Epithelial cell of proximal tubule (primary cell): ENCODE results near the gene PTPN2. TPM values are rescaled to one million over a fixed set of nuclear protein-coding genes. Genes with fewer than 3 reads are reported as not detected.

Source experiments
- DNase-seq: peaks from one replicate; pipeline ENCODE4 v3.0.0-alpha.2; 2011; ENCODE audit warnings: low read depth
- H3K4me3 ChIP-seq: 2 replicates; pipeline ENCODE4 v1.5.1; 2011; ENCODE audit warnings: low read depth, mild to moderate bottlenecking, low read length
- CTCF ChIP-seq: conservative IDR thresholded peaks from 2 replicates; pipeline ENCODE4 v1.5.1; 2012; ENCODE audit warnings: low read depth, mild to moderate bottlenecking, low read length
- total RNA-seq: library from RNA; depleted of rRNA; stranded (reverse); fragments of >200 nt; gene quantifications from 2 replicates; pipeline ENCODE4 v1.2.3, GENCODE V29; 2015

PTPN2 gene
- total RNA-seq, 1 donor from 2014 or later, result 54.0 TPM

DNA sequence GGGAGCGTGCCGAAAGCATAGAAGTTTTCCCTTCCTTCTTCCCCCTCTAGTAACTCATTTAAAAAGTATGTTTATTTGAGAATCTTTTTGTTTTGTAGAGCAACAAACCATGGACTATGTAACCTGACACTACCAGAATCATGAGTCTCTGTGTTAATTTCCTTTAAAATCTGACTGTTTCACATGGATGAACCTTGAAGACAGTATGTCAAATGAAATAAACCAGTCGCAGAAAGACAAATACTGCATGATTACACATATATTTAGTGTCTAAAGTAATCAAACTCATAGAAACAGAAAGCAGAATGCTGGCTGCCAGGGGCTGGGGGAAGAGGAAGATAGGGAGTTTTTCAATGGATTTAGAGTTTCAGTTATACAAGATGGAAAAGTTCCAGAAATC, 32.3 kb downstream of the PTPN2 start:
- no peak for TF ChIP-seq CTCF
- no peak for DNase-seq

GRCh38 chr18:12849548-12849947, 34.5 kb downstream of the PTPN2 start:
- no peak for DNase-seq
- no peak overlapping the region for H3K4me3 ChIP-seq
- no peak for TF ChIP-seq CTCF

More for the DNA sequence above, 32.3 kb downstream of the PTPN2 start:
- H3K4me3 ChIP-seq, result no peak overlapping the region

DNA sequence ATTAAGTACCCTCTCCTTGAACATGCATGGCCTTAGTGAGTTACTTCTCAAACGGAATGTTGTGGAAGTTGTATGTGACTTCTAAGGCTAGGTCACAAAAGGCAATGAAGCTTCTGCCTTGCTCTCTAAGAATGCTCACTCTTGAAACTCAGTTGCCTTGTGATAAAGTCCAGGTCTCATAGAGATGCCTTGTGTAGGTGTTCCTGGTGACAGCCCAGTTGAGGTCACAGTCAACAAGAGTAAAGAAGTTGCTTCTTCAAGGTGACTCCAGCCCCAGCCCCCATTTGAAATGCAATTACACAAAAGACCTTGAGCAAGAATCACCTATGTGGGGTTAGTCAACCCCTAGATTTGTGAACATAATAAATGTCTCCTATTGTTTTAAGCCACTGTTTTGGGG, 35.6 kb downstream of the PTPN2 start:
- no peak for TF ChIP-seq CTCF
- no peak for DNase-seq
- no peak overlapping the region for H3K4me3 ChIP-seq

DNA sequence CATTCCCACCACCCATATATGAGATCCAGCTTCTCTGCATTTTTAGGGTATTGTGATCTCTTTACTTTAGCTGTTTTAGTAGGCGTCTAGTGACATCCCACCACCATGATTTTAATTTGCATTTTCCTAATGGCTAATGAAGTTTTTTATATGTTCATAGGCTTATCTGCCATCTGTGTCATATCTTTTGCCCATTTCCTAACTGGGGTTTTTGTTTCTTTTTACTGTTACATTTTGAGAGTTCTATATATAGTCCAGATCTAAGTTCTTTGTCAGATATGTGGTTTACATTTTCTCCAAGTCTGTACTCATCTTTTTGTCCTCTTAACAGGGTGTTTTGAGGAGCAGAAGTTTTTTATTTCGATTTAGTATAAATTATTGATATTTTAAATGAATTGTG, 39.6 kb downstream of the PTPN2 start:
- no peak for DNase-seq
- no peak overlapping the region for H3K4me3 ChIP-seq
- no peak for TF ChIP-seq CTCF

GRCh38 chr18:12843420-12844350, 40.4 kb downstream of the PTPN2 start:
- H3K4me3 ChIP-seq, result no peak overlapping the region
- no peak for TF ChIP-seq CTCF
- DNase-seq, result no peak

- no peak for TF ChIP-seq CTCF
- no peak for DNase-seq
- H3K4me3 ChIP-seq, result no peak overlapping the region
Measured at GRCh38 chr18:12842459-12843380, 41.3 kb downstream of the PTPN2 start.
